Fibroblast of the conjunctiva (primary cell): ENCODE results near the gene SCN4A.
"Not testable (repeated sequence)": the region's sequence is repeated elsewhere in the genome, so short reads cannot be mapped to it uniquely, and the experiment has no call there.

Experiments
- DNase-seq: peaks from one replicate; pipeline ENCODE4 v3.0.0-alpha.2; 2010; ENCODE audit warnings: low read depth

SCN4A gene

GRCh38 chr17:63915753-63916152, 57.0 kb downstream of the SCN4A start:
- DNase-seq = not testable (repeated sequence)

- no peak for DNase-seq
Observed at GRCh38 chr17:63914471-63914870, 58.2 kb downstream of the SCN4A start.

GRCh38 chr17:63911657-63912100, 61.0 kb downstream of the SCN4A start:
- no peak for DNase-seq

- no peak for DNase-seq
Observed at GRCh38 chr17:63911041-63911635, 61.6 kb downstream of the SCN4A start, which contains the start of gene CSHL1. Gene CSHL1, minus strand, starts transcription at chr17:63911258. Its CDS starts 62 bp downstream, at chr17:63911196.

GRCh38 chr17:63910096-63910495, 62.6 kb downstream of the SCN4A start:
- no peak for DNase-seq

GRCh38 chr17:63909586-63909985, 63.1 kb downstream of the SCN4A start:
- DNase-seq = not testable (repeated sequence)

- DNase-seq = not testable (repeated sequence)
Observed at GRCh38 chr17:63907161-63907778, 65.4 kb downstream of the SCN4A start.

- not testable (repeated sequence) for DNase-seq
Observed at GRCh38 chr17:63904796-63905195, 67.9 kb downstream of the SCN4A start.

- not testable (repeated sequence) for DNase-seq
Observed at GRCh38 chr17:63903787-63904201, 68.9 kb downstream of the SCN4A start.

GRCh38 chr17:63901971-63902370, 70.7 kb downstream of the SCN4A start:
- not testable (repeated sequence) for DNase-seq

GRCh38 chr17:63898899-63899798, 73.6 kb downstream of the SCN4A start:
- DNase-seq = not testable (repeated sequence)

GRCh38 chr17:63896524-63897354, 76.0 kb downstream of the SCN4A start, which contains the start of gene CSH1:
Gene CSH1, minus strand, starts transcription at chr17:63896574. Its CDS starts 63 bp downstream, at chr17:63896511.
- DNase-seq = not testable (repeated sequence)

- not testable (repeated sequence) for DNase-seq
Observed at GRCh38 chr17:63894821-63895220, 77.9 kb downstream of the SCN4A start.

GRCh38 chr17:63894021-63894420, 78.7 kb downstream of the SCN4A start:
- DNase-seq = not testable (repeated sequence)

- DNase-seq = not testable (repeated sequence)
Observed at GRCh38 chr17:63892316-63893037, 80.2 kb downstream of the SCN4A start.

- not testable (repeated sequence) for DNase-seq
Observed at GRCh38 chr17:63889026-63889848, 83.5 kb downstream of the SCN4A start.
